ENCODE data around the gene UBE4B. TPM values are rescaled to one million over a fixed set of nuclear protein-coding genes. Genes with fewer than 3 reads are reported as not detected.
"Not testable (repeated sequence)": the region's sequence is repeated elsewhere in the genome, so short reads cannot be mapped to it uniquely, and the experiment has no call there.

UBE4B gene
- total RNA-seq (2014; rRNA removed; shearing (Covaris generic)), result 24.4 and 27.2 TPM in 2 replicates

GRCh38 chr1:10032590-10033358, at the start of gene UBE4B:
TSS of gene UBE4B (plus strand) at chr1:10032958. CDS start at chr1:10033671, 713 bp downstream.
- DNase-seq (ENCODE audit: low read depth), result peak; percentile 97

GRCh38 chr1:9984253-9984652, 48.5 kb upstream of the UBE4B start:
- no peak for DNase-seq (ENCODE audit: low read depth)

GRCh38 chr1:9985001-9985400, 47.8 kb upstream of the UBE4B start:
- no peak for DNase-seq (ENCODE audit: low read depth)

GRCh38 chr1:9989773-9990172, 43.0 kb upstream of the UBE4B start:
- no peak for DNase-seq (ENCODE audit: low read depth)

GRCh38 chr1:9990944-9991343, 41.8 kb upstream of the UBE4B start:
- no peak for DNase-seq (ENCODE audit: low read depth)

DNA sequence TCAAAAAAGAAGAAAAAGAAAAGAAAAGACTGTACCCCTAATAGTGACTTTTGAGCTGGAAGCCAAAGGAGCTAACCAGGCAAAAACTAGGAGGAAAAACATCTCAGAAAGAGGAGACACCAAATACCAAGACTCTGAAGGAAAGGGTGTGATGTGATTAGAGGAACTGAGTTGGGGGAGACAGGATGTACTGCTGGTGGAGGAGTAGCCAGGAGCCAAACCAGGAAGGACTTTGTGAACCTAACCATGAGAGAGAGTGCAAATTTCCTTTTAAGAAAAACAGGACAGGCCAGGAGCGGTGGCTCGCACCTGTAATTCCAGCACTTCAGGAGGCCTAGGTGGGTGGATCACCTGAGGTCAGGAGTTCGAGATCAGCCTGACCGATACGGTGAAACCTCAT, 39.8 kb upstream of the UBE4B start:
- DNase-seq (ENCODE audit: low read depth), result no peak

- DNase-seq (ENCODE audit: low read depth), result no peak
These were observed 39.1 kb upstream of the UBE4B start for GRCh38 chr1:9993561-9994075.

GRCh38 chr1:9996624-9997582, 35.9 kb upstream of the UBE4B start, which contains the start of gene RBP7:
TSS of gene RBP7 (plus strand) at chr1:9997228. CDS start at chr1:9997259, 31 bp downstream.
- peak; percentile 20 for DNase-seq (ENCODE audit: low read depth)

DNA sequence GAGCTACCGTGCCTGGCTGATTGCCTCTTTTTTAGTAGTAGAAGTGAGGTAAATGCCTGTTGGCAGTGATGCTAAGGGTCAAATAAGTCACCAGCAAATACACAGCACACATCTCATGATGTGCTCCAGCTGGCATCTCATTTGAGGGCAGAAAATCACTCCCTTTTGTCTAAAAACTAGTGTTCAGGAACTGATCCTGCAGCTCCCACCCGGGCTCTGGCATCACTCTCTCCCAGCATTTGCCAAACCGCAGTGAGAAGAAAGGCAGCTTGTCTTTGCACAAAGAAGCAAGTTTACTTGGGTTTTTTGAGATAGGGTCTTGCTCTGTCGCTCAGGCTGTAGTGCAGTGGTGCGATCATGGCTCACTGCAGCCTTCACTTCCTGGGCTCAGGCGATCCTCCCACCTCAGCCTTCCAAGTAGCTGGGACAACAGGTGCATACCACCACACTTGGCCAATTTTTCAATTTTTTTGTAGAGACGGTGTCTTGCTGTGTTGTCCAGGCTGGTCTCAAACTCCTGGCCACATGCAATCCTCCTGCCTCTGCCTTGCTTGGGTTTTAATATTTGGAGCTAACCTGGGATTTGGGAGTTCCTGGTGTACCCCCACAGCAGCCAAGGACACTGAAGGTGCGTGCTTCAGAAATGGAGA, 31.6 kb upstream of the UBE4B start:
- DNase-seq (ENCODE audit: low read depth), result peak; percentile 15

GRCh38 chr1:10005248-10005647, 27.5 kb upstream of the UBE4B start:
- not testable (repeated sequence) for DNase-seq (ENCODE audit: low read depth)

GRCh38 chr1:10007169-10007568, 25.6 kb upstream of the UBE4B start:
- DNase-seq (ENCODE audit: low read depth), result no peak

DNA sequence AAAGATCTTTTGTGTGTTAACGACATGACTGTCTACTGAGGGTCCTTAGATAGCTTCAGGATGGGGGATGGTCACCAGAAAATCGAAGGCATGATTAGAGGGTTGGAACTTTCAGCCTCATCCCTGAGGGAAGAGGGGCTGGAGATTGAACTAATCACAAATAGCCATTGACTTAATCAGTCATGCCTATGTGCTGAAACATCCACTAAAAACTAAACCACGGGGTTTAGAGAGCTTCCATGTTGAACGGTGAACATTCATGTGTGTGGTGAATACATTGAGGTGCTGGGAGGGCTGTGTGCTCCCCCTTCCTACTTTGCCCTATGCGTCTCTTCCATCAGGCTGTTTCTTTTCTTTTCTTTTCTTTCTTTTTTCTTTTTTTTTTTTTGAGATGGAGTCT, 18.7 kb upstream of the UBE4B start:
- DNase-seq (ENCODE audit: low read depth), result peak; percentile 15

DNA sequence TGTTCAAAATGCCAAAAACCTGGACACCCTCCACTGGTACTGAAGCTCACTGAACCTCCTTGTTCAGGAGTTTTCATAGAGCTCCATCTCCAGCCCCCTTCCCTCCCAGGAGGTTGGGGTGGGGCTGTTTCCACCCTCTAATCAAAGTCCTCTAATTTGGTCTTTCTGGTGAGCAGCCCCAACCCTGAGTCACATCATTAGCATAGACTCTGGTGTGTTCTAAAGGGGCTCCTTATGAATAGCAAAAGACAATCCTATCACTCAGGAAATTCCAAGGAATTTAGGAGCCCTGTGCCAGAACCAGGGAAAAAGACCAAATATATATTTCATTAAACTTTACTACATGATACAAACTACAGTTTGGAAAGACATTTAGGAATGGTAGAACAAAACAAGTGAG, 13.2 kb upstream of the UBE4B start:
- no peak for DNase-seq (ENCODE audit: low read depth)

- no peak for DNase-seq (ENCODE audit: low read depth)
These were observed 12.7 kb upstream of the UBE4B start for GRCh38 chr1:10020086-10020485.

GRCh38 chr1:10020678-10021077, 12.1 kb upstream of the UBE4B start:
- DNase-seq (ENCODE audit: low read depth), result not testable (repeated sequence)

GRCh38 chr1:10021992-10022391, 10.8 kb upstream of the UBE4B start:
- DNase-seq (ENCODE audit: low read depth), result not testable (repeated sequence)

GRCh38 chr1:10022656-10023055, 10.1 kb upstream of the UBE4B start:
- DNase-seq (ENCODE audit: low read depth), result no peak

- DNase-seq (ENCODE audit: low read depth), result no peak
These were observed 7.4 kb upstream of the UBE4B start for GRCh38 chr1:10025354-10025753.

DNA sequence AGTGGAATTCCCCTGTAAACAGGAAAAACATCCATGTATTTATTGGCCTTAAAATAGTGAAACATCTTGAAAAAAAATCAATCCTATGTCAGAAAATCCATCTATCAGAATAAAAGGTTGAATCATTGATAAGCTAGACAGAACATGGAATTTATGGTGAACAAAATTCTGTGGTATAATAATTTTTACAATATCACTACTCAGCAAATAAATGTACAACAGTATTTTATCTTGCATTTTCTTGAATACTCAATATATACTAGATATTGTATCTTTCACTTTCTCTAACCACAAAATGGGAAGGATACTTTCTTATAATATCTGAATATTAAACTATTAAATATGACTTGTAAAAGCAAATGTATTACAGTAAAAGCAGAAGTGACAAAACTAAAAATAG, 5.7 kb upstream of the UBE4B start:
- no peak for DNase-seq (ENCODE audit: low read depth)

- not testable (repeated sequence) for DNase-seq (ENCODE audit: low read depth)
These were observed 3.7 kb upstream of the UBE4B start for GRCh38 chr1:10028956-10029500.

- DNase-seq (ENCODE audit: low read depth), result peak; percentile 57
These were observed 1.3 kb upstream of the UBE4B start for GRCh38 chr1:10031461-10031860.
